Stimulated activated CD8-positive, alpha-beta memory T cell treated with anti-CD3 and anti-CD28 coated beads, Interleukin-15, amount 100 ng/mL, for 4 hours (primary cell): Measurements from ENCODE around the gene VPS45.

Experiments used
- DNase-seq, 2 donors: peaks; one replicate each; pipeline ENCODE4 v3.0.0-alpha.2; 2020; ENCODE audit warnings: low read depth in 2 of 2

VPS45 gene

GRCh38 chr1:150187560-150187931 is 120.0 kb downstream of the VPS45 start:
- DNase-seq, result no peak

- no peak for DNase-seq
Measured at GRCh38 chr1:150192012-150192411, 124.4 kb downstream of the VPS45 start.

GRCh38 chr1:150194381-150195031 is 126.9 kb downstream of the VPS45 start:
- no peak for DNase-seq
